Stimulated activated CD8-positive, alpha-beta memory T cell treated with anti-CD3 and anti-CD28 coated beads, Interleukin-15, amount 100 ng/mL, for 1 hour (primary cell): Measurements from ENCODE around the gene ESPN.
A peak's percentile ranks its signal among the peaks of the same experiment; 100 is the strongest.
"Not testable (repeated sequence)": the region's sequence is repeated elsewhere in the genome, so short reads cannot be mapped to it uniquely, and the experiment has no call there.

Experiments
- DNase-seq: peaks from one replicate; pipeline ENCODE4 v3.0.0-alpha.2; 2020; ENCODE audit warnings: low read depth

Gene ESPN

DNA sequence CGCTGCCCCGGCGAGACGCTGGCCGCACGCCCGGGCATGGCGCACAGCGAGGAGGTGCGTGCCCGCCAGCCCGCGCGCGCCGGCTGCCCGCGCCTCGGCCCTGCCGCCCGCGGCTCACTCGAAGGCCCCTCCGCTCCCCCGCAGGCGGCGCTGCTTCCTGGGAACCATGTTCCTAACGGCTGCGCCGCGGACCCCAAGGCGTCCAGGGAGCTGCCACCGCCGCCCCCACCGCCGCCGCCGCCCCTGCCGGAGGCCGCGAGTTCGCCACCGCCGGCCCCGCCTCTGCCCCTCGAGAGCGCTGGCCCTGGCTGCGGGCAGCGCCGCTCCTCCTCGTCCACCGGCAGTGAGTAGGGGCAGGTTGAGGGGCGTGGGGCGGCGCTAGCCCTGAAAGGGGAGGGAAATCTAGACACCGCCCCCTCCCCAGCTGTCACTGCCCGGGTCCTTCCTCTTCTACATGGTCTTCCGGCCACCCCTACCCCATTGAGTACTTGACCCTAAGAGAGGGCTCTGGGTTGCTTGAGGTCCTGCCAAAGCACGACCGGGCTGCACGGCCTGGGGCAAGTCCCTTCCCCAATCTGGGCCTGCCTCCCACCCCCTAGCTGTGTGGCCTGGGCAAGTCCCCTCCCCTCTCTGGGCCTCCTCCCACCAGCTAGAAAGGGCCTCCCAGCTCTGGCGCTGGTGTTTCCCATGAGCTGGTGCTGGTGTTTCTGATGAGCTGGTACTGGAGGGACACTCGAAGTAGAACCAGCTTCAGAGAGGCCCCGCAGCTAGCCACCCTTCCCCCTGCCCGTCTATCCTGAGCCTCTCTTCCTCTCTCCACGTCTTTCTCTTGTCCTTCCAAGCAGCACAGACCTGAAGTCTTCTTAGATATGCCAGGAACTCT lies 24.4 kb downstream of the ESPN start:
- no peak for DNase-seq

DNA sequence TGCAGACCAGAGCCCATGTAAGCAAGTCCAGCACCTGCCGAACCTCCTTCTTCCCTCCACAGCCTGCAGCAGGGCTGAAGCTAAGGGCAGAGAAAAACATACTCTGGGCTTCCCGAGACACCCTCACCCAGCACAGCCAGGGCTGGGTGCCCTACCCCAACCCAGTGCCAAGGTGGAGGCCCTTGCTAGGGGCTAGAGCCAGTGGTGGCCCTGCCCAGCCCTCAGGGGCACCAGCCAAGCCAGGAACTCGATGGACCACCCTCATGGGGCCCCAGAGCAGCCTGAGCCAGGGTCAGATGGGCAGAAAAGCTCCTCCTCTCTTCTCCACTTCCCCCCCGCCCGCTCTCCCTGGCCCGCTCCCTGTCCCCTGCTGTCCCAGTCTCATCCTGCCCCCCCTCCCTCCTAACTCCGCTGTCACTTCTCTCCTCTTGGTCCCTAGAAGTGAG lies 25.5 kb downstream of the ESPN start:
- no peak for DNase-seq

DNA sequence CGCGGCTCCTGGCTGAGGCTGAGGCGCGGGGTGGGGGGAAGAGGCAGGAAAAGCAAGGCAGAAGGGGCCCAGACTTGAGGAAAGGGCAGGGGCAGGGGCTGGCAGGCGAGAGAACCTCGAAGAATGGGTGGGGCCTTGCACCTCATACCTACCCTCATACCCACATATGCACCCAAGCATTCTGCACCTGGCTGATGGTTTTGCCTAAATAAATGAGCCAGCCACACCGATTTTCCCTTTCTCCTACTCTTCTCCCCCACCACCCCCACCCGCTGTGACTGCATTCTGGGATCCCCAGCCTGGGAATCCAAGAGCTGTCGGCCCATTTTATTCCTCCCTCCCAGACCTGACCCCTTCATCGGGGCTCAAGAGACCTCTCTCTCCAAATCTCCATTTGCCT lies 25.9 kb downstream of the ESPN start:
- not testable (repeated sequence) for DNase-seq

DNA sequence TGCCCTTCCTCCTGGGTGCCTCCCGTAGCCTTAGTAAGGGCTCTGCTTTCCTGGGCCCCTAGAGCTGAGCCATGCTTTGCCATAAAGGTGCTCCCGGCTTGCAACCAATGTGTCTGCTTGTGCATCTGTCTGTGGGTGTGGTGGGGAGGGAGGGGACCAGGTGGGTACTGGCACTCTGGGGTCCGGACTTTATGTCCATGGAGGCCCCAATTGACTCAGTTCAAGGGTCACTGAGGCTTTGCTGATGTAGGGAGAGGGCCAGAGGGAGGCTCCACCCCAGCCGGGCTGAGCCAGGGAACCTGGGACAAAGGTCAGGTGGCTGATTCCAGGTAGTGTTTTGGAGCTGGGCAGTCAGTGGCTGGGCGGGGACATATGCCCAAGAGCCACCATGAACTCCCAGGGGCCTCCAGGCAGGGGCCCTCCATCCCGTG lies 26.4 kb downstream of the ESPN start:
- DNase-seq = no peak

DNA sequence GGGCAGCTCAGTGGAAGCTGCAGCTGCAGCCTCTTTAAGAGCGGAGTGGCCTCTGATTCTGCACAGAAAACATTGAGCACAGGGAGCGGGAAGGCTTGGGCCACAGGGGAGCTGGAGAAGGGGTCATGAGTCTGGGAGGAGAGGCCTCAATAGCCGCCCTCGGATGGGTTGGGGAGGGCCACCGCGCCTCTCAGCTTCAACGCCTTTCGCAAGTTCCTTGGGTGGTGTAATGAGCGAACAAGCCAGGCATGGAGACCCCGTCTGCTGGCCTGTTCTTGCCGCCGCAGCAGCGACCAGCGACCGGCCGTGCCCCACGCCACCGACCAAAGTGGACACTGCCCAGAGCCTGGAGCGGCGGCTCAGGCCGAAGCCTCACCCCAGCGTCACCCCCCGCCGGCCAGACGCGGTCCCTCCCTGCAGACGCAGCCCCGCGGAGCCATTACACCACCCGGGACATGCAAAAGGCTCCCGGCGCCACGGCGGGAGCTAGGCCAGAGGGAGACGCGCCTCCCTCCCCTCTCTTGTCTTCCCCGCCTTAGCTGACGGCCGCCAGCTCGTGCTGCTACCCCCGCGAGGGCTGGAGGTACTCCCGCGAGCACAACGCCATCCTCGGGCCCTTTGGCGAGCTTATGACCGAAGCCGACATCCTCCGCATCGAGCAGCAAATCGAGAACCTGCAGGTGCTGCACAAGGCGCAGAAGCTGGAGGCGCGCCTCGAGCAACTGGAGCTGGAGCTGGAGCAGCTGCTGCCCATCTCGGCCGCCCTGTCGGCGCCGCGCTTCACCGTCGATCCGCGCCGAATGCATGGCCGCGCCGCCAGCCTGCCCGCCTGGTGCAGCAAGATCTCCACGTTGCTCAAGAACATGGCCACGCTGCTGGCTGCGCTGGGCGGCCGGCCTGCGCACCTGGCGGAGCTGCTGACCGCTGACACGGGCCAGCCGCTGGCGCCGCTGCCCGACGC lies 29.6 kb downstream of the ESPN start:
- DNase-seq = not testable (repeated sequence)

DNA sequence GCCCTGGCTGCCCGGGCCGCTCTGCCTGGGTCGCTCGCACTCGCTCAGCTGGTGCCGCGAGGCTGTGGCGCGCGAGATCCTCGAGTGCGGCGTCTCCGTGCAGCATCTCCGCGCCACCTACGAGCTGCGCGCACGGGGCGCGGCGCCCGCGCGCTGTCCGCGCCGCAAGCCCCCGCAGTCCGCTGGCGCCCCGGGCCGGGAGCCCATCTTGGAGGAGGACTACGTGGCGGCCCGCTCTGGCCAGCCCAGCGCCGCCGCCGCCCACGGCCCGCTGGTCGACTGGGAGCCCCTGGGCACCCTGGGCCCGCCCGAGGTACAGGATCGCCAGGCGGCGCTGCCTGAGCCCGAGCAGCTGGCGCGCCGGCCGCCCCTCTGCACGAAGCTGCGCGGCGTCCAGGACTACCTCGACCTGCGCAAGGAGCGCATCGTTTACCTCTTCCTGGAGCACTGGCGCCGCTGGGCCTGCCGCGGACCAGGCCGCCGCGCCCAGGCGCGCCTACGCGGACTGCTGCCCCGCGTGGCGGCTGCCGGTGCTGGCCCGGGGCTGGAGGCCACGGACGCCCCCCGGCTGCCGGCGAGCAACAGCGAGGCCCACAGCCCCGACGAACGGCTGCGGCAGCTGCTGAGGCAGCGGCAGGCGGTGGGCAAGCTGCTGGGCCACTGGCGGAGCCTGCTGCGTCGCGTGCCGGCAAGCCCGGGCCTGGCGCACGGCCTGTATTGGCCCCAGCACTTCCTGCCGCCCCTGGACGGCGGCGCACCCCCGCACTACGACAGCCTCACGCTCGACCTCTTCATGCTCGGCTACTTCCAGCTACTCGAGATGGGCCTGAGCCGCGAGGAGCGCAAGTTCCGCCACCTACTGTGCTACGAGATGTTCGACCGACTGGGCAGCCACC lies 30.5 kb downstream of the ESPN start:
- no peak for DNase-seq

DNA sequence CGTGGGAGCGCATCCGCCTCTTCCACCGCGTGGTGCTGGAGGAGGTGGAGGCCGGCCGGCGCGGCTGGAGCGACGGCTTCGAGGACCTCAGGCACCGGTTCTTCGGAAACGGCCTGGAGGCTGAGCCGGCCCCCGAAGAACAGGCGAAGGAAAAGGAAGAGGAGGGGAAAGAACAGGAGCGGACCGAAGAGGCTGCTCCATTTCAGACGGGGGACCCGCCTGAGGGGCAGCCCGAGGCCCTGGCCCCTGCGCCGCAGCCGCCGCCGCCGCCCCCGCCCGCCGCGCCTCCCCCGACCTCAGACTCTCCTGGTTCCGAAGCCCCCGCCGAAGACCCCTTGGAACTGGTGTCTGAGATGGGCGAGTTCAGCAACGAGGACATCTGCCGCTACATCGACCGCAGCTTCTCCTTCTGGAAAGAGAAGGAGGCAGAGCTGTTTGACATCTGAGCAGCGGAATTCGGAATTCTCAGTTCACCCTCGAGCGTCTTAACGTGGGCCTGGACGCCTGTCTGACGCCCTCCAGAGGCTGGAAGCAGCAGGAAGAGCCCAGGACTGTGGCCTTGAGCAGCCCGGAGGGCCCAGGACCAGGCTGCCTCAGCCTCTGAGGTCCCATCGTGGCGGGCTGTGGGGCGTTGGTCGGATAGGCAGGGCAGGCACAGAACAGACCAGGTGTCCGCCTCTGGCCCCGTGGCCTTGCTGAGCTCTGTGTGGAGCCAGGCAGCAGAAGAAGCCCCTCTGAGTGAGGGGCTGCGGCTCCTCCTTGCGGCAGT lies 31.4 kb downstream of the ESPN start:
- DNase-seq = not testable (repeated sequence)

DNA sequence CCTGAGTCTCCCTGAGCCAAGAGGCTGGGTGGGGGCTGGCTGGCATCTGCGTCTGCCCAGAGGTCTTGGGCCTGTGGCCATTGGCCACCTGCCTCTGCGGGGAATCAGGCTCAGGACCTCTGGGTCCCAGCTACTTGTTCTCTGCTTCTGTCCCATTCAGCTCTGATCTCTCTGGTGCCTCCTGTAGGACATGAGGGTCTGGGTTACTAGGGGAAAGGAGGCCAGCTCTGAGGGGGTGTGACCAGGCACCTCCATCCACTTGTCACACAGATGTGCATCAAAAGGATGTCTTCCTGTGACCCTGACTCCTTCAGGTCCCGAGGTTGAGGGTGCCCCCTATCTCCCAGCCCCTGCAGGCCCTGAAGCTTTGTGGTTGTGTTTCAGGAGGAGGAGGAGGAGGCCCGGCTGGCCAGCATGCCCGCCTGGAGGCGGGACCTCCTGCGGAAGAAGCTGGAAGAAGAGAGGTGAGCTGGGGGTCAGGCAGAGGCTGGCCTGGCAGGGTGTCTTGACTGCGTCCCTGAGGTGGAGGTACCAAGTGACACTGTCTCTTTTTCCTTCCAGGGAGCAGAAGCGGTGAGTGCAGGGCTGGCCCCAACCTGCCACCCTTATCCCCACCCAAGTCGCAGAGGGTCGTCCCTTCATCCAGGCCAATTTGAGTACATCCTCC lies 32.4 kb downstream of the ESPN start:
- no peak for DNase-seq

DNA sequence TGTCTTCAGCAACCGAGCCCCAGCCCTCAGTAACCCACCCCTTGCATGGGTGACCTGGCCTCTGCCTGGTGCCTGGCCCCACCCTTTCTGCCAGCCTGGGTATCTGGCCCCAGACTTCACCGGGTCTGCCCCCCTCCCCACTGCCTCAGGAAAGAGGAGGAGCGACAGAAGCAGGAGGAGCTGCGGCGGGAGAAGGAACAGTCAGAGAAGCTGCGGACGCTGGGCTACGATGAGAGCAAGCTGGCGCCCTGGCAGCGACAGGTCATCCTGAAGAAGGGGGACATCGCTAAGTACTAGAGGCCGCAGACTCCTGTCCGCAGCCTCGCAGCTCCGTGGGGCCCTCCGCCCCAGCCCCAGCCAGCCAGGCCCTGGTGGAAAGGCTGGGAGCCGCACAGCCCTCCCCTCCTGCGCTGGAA lies 35.3 kb downstream of the ESPN start:
- no peak for DNase-seq

DNA sequence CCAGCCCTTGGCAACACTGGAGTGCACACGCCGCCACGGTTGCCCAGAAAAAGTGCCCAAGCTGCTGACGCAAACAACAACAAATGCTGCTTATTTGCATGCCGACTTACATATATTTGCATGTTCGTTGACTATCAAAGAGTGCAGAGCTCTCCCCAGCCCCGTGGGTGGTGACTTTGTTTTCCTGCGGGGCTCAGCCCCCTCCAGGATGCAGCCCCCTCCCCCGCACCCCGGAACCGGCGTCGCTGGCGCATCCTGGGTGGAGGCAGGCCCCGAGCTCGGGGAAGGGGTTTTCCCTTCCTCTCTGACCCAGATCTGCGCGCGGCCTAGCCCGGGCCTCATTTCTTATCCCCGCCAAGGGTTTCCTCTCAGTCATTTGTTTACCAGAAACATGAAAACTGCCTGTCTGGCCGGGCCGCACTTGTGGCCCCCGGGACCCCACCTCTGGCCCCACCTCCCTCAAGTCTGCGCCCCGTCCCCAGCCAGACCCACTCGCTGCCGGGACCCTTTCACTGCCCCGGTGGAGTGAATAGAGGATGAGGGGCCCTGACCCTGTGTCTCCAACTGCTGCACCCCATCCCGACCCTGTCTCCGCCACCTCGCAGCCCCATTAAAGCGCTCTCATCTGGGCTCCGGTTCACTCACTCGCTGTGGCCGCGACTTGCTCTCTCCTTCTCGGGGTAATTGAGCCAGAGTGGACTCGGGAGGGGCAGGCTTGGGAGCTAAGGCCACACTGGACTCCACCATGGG lies 35.9 kb downstream of the ESPN start:
- peak; percentile 55 for DNase-seq

DNA sequence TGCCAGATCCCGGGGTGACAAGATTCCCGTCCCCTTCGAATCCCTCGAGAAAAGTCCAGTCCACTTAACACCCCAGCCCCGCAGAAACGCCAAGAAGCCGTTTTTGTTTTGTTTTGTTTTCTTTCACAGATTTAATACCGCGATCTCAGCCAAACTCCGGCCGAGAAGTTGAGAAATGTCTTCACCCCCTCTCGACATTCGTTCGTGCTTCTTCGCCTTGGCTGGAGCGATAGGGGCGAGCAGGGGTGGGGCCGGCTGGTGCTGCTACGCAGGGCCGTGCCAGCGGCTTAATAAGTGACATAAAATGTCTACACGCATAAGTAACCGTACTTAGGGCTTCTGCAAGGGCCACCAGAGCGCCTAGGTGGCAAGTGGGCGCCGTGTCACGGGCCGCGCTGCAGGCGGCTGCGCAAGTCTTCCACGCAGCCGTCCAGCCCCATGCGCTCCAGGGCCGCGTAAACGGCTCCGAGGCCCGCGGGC lies 36.5 kb downstream of the ESPN start:
- DNase-seq = no peak

DNA sequence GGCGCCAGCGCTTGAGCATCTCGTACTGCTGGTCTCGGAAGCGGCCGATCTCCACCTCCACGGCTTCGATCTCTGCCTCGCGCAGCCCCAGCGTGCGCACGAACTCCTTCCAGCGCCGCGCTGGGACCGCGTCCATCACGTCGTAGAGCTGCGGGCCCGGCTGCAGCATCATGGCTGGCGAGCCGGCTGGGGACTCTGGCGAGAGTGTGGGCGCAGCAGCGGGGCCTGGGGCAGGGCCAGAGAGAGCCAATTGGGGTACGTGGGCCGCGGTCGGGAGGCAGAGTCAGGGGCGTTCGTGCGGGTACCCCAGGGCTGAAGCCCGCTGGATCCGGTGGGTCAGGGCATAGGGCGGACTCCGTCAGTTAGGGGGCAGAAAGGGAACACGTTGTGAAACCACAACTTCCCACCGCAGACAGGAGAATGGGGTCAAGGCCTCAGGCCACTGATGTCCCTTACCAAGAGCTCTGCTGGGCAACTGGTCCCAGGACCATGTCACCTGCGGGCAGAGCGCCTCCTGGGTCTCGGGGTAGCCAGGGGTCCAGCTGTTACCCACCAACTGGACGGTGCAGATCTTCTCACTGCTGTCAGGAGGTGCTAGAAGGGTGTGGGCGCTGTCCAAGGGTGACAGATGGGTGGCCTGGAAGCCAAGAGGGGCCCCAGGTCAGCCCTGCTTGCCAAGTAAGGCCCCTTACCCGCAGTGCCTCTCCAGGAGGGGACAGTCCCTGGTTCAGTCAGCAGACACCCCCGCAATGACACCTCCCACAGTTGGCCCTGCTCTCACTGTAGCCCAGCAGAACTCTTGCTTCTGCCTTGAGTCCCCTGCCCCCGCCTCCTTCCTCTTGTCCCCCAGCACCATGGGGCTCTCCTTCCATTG lies 37.2 kb downstream of the ESPN start:
- no peak for DNase-seq

DNA sequence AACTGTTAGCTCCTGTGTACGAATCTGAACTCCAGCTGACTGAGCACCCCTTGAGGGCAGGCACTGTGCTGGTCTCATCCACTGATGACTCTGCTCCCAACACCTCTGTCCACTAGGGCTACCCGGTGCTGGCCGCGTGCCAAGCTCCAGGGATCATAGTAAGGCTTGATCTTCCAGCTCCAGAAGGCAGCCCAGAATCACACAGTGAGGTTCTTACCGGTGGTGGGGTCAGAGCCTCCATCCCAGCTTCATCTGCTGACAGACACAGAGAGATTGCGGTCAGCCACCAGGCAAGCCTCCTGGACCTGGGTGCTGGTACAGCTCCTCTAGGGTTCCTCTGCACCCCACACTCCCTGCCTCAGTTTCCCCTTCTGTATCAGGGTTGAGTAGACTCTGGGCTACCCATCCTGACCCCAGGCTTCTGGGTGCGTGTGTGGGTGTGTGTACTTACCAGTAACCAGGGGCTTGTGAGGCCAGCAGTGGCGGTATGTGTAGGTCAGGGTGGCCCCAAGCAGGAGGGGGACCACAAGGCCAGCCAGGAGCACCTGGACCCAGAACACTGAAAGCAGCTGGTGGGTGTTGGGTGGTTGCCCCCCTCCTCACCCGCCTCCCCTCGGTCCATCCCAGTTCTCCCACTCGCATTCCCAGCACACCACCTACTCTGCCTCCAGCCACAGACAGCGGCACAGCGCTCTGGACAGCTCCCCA lies 38.0 kb downstream of the ESPN start:
- no peak for DNase-seq

DNA sequence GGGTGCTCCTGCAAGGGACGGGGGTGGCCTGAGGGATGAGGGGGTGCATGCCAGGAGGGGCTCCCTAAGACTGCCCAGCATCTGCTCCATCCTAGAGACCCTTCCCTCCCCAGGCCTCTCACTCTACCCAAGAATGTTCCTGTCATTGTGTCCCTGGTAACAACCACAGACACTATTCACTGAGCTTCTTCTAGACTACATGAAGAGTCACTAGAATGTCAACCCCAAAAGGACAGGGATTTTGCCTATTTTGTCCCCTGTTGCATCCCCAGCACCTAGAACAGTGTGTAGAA lies 38.5 kb downstream of the ESPN start:
- no peak for DNase-seq

DNA sequence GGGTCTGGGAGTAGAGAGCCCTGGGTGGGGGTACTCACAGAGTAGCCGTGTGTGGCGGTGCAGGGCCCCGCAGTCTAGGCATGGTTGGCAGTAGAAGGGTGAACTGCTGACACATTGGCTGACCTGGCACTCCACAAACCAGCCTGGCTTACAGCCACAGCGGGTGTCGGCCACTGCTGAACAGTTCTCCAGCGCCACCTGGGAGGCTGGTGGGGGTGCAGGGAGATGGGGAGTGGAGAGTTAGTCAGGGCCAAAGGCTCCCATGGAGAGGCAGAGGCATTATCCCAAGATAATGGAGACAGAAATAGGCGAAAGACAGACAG lies 39.9 kb downstream of the ESPN start:
- no peak for DNase-seq

DNA sequence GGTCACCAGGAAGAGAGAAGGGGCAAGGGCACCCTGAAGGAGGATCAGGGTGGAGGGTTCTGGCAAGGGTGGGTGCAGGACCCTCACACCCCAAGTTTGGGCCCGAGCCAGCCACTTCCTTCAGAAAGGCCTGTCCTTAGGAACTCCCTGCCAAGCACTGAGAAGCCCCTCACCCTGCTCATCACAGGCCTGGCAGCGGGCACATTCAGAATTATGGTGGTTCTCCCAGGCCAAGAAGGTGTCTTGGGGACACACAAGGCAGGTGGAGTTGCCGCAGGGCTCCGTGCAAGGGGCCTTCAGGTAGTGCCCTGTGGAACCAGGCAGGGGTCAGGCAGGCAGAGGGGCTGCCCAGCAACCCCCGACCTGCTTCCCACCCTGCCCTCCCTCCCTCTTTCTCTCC lies 40.3 kb downstream of the ESPN start:
- no peak for DNase-seq

DNA sequence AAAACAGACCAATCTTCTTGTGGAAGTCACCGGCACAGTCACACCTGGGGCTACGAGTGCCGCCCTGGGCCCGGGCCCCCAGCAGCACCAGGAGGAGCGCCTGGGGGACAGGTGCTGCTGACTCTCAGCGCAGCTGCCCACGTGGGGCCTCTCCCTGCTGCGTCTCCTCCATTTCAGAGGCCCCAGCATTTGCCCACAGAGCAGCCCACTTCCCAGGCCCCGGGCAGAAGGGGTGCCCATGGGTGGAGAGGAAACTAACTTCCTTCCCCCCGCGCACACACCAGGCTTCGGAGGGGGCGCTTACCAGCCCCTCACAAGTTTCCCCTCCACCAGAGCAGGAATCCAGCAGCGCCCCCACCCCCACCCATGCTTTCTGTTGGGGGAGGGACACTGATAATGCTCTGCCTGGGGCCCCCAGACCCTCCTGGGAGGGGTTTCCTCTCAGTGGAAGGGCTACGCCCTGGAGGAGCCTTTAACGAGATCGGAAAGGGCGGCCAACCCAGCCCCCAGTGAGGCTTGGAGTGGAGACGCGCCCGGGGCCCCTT lies 41.0 kb downstream of the ESPN start:
- DNase-seq = no peak

DNA sequence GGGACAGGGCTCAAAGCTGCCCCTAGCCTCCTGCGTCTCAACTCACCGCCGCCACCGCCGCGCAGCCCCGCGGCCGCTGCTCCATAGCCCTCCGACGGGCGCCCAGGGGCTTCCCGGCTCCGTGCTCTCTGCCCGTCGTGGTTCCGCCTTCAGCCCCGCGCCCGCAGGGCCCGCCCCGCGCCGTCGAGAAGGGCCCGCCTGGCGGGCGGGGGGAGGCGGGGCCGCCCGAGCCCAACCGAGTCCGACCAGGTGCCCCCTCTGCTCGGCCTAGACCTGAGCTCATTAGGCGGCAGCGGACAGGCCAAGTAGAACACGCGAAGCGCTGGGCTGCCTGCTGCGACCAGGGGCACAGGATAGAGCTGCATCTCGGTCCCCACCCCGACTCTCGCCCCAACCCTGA lies 41.4 kb downstream of the ESPN start, which contains the start of gene TNFRSF25:
Gene TNFRSF25 (minus strand): TSS at position 151 of the 400 bp plus-strand sequence. CDS start 66 bp downstream, at position 85.
- no peak for DNase-seq
